GM12875 (cell line): Measurements from ENCODE around the gene BRI3.
"Not testable (repeated sequence)": the region's sequence is repeated elsewhere in the genome, so short reads cannot be mapped to it uniquely, and the experiment has no call there.

Experiments
- H3K4me3 ChIP-seq: one replicate; pipeline ENCODE4 v1.5.1; 2011; ENCODE audit warnings: low read depth, low read length, control low read depth
- TF ChIP-seq, protein P1 (sequence below): IDR thresholded peaks from 2 replicates; pipeline ENCODE4 v1.5.1; 2011; ENCODE audit warnings: low read depth, mild to moderate bottlenecking, control low read depth, inconsistent platforms, low read length, moderate library complexity, borderline replicate concordance; ENCODE audit not compliant: insufficient read depth

Gene BRI3

DNA sequence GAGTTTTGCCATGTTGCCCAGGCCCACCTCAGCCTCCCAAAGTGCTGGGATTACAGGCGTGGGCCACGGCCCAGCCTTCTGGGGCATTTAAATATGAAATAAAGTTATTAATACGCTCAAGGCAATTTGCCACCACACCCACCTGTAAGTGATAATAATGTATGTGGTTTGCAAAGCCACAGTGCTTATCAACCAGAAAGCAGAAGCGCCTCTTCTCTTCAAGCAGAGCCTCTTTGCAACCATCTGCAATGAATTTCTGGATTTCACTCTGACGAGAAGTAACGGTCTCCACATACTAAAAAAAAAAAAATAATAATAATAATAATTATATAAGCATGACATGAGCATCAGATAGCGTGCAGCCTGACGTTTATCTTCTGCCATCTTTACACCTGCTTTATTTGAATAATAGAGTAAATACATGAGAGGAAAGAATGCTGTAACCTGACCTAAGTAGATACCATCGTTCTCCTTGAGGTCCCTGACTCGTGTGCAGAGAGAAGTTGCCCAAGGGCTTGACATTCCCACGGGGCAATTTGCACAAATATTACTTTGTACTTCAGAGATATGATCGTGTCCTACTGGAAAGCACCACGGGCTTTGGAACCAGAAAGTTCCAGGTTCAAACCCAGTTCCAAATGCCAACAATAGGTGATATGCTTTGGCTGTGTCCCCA, 34.0 kb downstream of the BRI3 start:
- TF ChIP-seq, protein P1, sequence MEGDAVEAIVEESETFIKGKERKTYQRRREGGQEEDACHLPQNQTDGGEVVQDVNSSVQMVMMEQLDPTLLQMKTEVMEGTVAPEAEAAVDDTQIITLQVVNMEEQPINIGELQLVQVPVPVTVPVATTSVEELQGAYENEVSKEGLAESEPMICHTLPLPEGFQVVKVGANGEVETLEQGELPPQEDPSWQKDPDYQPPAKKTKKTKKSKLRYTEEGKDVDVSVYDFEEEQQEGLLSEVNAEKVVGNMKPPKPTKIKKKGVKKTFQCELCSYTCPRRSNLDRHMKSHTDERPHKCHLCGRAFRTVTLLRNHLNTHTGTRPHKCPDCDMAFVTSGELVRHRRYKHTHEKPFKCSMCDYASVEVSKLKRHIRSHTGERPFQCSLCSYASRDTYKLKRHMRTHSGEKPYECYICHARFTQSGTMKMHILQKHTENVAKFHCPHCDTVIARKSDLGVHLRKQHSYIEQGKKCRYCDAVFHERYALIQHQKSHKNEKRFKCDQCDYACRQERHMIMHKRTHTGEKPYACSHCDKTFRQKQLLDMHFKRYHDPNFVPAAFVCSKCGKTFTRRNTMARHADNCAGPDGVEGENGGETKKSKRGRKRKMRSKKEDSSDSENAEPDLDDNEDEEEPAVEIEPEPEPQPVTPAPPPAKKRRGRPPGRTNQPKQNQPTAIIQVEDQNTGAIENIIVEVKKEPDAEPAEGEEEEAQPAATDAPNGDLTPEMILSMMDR = no peak
- no peak overlapping the region for H3K4me3 ChIP-seq

DNA sequence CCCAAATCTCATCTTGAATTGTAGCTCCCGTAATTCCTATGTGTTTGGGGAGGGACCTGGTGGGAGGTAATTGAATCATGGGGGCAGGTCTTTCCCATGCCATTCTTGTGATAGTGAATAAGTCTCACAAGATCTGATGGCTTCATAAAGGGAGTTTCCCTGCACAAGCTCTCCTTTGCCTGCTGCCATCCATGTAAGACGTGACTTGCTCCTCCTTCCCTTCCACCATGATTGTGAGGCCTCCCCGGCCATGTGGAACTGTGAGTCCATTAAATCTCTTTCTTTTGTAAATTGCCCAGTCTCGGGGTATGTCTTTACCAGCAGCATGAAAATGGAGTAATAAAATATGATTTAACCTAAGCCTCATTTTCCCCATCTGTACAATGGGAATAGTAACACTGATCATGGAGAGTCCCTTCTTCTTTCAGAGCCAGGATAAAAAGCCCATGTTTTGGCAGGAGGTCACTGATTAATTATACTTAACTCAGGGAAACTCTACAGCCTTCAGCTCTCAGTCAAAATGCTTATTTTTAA, 34.6 kb downstream of the BRI3 start:
- H3K4me3 ChIP-seq = not testable (repeated sequence)

GRCh38 chr7:98317366-98318040, 36.0 kb downstream of the BRI3 start:
- no peak overlapping the region for H3K4me3 ChIP-seq
- TF ChIP-seq, protein P1 = no peak

DNA sequence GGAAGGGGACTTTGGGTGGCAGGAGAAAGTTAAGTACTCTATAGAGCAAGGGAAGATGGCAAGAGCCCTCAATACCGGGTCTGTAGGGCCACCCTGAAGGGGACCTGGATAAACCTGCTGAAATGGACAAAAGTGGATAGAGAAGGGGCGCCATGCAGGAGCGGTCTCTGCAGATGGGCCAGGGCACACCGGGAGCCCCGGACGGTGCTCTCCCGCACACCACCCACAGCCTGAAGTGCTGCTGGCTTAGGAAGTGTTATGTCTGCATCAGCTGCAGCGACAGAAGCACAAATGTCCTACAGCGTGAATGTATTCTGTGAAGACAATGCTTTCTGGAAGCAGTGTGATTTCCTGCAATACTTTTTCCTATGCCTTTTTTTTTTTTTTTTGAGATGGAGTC, 37.7 kb downstream of the BRI3 start:
- TF ChIP-seq, protein P1 = no peak

GRCh38 chr7:98321301-98321700, 39.8 kb downstream of the BRI3 start:
- TF ChIP-seq, protein P1 = no peak
- no peak overlapping the region for H3K4me3 ChIP-seq

More for the DNA sequence above, 37.7 kb downstream of the BRI3 start:
- no peak overlapping the region for H3K4me3 ChIP-seq

GRCh38 chr7:98322331-98323270, 41.1 kb downstream of the BRI3 start:
- TF ChIP-seq, protein P1 = no peak

More at GRCh38 chr7:98322331-98323270, 41.1 kb downstream of the BRI3 start:
- no peak overlapping the region for H3K4me3 ChIP-seq
